Smooth muscle cell of the brain vasculature (primary cell): ENCODE results near the gene ZG16B.

ENCODE experiments used
- DNase-seq: peaks from one replicate; pipeline ENCODE4 v3.0.0-alpha.2; 2012; ENCODE audit warnings: low read depth, low spot score

ZG16B gene

DNA sequence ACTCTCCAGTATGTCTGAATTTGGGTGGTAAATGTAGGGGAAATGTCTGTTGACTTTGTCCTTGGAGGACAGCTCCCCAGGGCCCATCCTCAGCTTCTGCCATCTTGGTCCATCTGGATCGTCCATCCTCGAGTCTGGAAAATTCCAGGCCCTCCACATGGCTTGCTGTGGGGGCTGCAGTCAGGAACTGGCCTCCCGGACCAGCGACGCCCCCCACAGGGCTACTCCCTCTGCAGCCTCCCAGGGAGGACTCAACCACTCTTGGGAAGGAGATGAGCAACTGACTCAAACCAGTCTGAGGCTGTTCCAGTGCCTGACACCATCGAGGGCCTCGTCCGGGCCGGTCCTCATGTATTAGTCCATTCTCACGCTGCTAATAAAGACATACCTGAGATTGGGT, 5.5 kb upstream of the ZG16B start:
- DNase-seq = no peak

GRCh38 chr16:2825049-2825742, 4.9 kb upstream of the ZG16B start:
- DNase-seq = no peak

GRCh38 chr16:2825906-2826305, 4.2 kb upstream of the ZG16B start:
- DNase-seq = no peak

DNA sequence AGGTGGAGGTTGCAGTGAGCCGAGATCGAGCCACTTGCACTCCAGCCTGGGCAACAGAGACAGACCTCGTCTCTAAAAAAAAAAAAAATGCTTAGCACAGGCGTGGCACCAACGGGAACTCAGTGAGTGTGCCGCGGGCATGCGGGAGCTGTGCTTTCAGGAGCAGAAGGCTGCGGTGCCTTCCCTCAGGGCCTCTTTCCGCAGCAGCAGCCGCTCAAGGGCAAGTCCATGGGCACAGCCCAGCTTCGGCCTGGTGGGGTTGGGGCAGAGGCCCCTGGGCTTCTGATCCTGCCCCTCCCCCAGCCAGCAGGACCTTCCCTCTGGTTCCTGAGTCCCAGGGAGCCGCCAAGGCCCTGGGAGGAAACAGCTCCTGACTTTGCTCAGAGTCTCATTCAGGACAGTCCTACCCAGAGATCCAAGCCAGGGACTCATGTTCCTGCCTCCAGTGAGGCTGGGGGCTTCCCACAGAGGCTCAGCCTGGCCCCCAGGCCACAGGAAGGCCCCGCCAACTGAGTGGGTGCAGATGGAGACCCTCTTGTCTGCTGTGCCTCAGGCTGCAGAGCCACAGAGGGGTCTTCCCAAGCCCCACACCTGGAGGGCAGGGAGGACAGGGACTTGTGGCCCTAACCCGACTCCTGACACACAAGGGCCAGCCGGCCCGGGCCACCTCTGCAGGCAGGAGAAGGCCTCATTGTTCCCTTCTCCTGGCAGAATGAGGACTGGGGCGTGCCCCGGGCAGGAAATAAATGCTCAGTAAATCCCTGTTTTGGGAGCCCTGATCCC, 3.3 kb upstream of the ZG16B start:
- no peak for DNase-seq

GRCh38 chr16:2827374-2827791, 2.7 kb upstream of the ZG16B start:
- no peak for DNase-seq

DNA sequence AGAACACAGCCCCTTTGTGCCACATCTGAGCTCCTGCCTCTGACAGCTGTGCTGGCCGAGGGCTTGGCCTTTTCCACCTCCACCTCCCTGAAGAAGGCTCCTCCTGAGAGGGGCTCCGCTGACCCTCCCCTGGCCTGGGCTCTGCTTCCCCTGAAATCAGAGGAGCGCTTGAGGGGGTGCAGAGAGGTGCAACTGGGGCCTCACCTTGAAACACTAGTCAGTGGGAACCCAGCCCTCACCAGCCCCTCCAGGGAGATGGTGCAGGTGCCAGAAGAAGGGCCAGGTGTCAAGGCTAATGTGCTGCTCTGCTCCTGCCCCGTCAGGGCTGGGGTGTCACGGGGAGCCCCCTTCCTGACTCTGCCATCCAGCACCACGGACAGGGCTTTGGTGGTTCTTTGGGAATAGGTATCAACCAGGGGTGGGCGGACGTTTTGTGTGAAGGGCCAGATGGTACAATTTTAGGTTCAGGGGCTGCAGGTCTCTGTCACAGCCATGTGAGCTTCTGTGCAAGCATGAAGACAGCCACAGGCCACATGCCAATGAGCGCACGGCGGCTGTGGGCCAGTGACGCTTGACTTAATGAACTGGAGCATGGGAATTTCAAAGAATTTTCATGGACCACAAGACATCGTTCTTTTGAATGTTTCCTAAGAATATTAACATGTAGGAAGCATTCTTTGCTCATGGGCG, 2.1 kb upstream of the ZG16B start:
- no peak for DNase-seq

DNA sequence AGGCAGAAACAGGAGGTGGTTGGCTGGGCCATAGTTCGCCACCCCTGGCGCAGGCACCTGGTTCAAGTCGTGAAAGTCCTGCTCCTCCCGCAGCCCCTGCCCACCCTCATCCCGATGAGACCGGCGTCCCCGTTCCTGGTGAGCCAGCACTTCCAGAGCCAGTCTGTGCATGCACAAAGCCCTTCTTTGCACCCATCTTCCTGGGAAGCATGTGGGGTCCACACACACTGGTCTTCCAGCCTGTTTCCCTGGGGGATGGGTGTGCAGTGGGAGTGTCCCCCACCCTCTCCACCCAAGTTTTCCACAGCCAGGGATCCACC, 1.6 kb upstream of the ZG16B start:
- no peak for DNase-seq

DNA sequence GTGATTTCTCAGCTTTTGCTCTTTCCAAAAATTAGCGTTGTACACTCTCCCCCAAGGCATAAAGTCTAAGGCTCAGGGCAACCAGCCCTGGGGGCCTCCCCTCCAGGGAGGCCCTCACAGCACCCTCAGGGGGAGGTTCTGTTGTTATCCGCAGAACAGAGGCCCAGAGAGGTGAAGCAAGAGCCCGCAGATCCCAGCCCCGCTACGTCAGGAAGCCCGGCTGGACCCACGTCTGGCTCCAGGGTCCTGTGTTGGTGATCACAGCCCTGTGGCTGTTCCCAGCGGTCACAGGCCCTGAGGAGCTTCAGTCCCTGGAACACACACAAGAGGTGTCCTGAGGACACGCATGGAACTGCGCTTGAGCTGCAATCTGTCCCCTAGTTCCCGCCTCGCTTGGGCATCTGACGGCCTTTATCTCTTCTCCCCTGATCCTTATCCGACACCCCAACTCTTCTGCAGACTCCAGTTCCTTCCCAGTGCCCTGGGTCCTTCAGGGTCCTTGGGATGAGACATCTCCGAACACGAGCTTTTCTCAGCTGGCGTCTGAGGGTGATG, 1.1 kb upstream of the ZG16B start:
- no peak for DNase-seq

DNA sequence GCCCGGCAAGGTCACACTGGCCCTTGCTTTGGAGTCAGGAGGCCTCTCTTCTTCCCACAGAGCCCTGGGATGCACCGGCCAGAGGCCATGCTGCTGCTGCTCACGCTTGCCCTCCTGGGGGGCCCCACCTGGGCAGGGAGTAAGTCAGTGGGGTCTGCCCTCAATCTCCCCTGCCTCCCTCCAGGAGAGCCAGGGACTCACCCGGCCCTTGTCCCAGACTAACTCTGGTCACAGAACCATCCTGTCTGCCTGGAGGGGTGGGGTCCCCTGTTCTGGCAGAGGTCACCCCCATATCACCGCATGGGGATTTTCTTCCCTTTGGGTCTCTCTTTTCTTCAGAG, 222 bp downstream of the ZG16B start:
- no peak for DNase-seq

GRCh38 chr16:2831203-2831602, 1.1 kb downstream of the ZG16B start:
- no peak for DNase-seq

DNA sequence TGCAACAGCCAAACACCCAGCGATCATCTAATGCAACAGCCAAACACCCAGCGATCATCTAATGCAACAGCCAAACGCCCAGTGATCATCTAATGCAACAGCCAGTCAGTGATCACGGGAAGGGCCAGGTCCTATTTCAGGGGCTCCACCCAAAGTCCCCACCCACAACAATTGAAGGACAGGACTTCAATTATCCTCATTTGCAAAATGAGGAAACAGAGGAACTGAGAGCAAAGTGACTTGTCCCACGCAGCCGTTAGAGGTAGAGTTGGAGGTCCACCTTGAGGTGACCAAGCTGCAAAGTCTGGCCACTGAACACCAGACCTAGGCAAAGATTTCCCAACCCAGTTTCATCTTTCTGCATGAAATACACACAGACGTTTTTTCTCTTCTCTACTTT, 3.7 kb downstream of the ZG16B start:
- no peak for DNase-seq

DNA sequence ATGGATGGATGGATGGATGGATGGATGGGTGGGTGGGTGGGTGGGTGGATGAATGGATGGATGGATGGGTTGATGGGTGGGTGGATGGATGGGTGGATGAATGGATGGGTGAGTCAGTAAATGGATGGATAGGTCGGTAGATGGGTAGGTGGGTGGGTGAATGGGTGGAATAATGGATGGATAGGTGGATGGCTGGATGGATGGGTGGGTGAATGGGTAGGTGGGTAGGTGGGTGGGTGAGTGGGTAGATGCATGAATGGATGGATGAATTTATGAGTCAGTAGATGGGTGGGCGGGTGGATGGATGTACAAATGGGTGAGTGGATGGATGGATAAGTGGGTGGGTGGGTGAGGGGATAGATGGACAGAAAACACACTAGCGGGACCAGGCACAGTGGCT, 4.9 kb downstream of the ZG16B start:
- DNase-seq = no peak

GRCh38 chr16:2835638-2836493, 5.8 kb downstream of the ZG16B start:
- DNase-seq = no peak

DNA sequence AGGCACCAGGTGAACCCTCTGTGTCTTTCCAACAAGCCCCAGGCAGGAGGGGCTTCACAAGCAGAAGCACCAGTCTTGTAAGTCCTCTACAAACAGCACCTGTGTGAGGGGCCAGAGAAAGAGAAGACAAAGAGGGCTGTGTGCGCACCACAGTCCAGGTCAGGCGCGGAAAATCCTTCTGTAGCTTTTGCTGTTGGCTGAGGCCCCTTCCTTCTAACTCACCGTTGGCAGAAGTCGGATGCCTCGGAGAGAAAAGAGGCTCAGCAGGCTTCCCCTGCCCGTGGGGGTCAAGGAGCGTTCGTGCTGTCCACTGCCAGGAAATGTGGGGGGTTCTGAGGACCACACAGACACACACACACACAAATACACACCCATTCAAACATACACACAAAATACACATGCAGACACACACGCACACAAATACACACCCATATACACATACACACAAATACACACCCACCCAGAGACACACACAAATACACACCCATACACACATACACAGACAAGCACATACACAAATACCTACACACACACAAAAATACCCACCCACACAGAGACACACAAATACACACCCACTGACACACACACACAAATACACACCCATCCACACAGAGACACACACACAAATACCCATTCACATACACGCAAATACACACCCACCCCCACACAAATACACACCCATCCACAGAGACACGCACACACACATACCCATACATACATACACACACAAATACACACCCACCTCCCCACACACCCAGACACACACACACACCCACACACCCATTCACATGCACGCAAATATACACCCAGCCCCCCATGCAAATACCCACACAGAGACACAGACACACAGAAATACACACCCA, 6.8 kb downstream of the ZG16B start:
- no peak for DNase-seq

GRCh38 chr16:2838928-2839327, 8.8 kb downstream of the ZG16B start:
- no peak for DNase-seq

GRCh38 chr16:2839650-2840450, 9.7 kb downstream of the ZG16B start:
- DNase-seq = no peak

DNA sequence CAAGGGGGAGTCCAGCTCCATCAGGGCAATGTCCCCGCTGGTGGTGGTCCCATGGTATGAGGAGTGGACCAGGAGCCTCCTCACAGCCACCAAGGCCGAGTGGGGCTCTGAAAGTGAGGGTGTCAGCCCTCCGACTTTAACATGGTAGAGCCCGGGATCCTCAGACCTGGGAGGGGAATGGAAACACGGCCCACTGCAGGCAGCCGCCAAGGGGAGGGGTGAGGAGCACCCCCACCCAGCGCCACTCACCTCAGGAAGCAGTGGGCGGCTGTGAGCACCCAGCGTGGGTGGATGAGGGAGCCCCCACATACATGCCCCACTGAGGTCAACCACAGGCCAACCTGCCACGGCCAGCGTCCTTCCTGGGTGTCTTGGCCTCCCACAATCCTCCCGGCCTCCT, 10.8 kb downstream of the ZG16B start:
- DNase-seq = no peak

GRCh38 chr16:2841606-2842339, 11.7 kb downstream of the ZG16B start:
- no peak for DNase-seq

DNA sequence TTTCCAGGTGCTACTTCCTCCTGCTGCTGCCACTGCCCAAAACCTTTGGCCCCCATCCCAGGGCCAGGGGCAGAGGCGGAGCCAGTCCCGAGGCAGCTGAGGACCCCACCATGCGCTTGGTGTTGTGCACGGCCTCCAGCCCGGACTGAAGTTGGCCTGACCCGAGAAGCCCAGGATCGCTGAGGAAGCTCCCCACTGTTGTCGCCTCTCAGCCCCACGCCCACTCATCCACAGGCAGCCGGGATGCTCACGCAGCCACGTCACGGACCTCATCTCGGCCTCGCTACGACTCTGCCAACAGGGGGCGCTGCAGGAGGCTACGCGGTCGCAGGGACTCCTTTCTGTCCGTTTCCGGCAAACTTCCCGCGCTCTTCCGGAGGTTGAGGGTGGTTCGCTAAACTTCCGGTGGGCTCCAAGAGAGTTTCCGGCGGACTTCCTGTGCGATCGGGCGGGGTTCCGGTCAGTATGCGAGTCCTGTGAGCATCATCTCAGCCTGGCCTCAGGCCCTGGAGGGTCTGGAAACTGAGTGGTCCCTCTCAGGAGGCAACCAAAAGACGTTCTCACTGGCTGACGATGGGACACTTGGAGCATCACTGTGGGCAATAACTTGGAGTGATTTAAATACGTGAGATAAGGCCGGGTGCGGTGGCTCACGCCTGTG, 12.4 kb downstream of the ZG16B start:
- DNase-seq = no peak
